Panc1 (cell line): Measurements from ENCODE around the gene AIG1. TPM values are rescaled to one million over a fixed set of nuclear protein-coding genes. Genes with fewer than 3 reads are reported as not detected.

Source experiments
- ATAC-seq: fragments of 200-7000 bp; cut with Tn5 transposase; 2 replicates; pipeline ENCODE4 v1.9.1; 2020; ENCODE audit warnings: mild to moderate bottlenecking, moderate library complexity
- BruUV-seq: library from RNA; stranded (reverse); fragments of 400-500 nt; replicated peaks from 2 replicates; lab custom pipeline; 2021; lab: Mats Ljungman, UMichigan
- CTCF ChIA-PET: fragments of 300-600 bp; sonication (Branson Sonifier 250); formaldehyde crosslinking; loops from one replicate; lab custom pipeline; 2022; ENCODE audit warnings: antibody characterized with exemption; lab: Charles Lee
- POLR2A ChIA-PET: fragments of 300-600 bp; sonication (Branson Sonifier 250); formaldehyde crosslinking; loops from one replicate; lab custom pipeline; 2022; ENCODE audit warnings: antibody characterized with exemption; lab: Charles Lee
- DNase-seq: peaks from one replicate; pipeline ENCODE4 v3.0.0-alpha.2; 2010; ENCODE audit warnings: low read depth, low spot score
- H3K27ac ChIP-seq: 2 replicates; pipeline ENCODE4 v1.5.1; 2011; ENCODE audit warnings: mild to moderate bottlenecking, low read length, inconsistent platforms
- H3K27me3 ChIP-seq: fragments of 200-500 bp; sonication (Bioruptor generic); 2 replicates; pipeline ENCODE4 v1.6.0; 2014; ENCODE audit warnings: low read length, inconsistent platforms; ENCODE audit not compliant: control insufficient read depth, insufficient read depth
- H3K36me3 ChIP-seq: fragments of 200-500 bp; sonication (Bioruptor generic); 2 replicates; pipeline ENCODE4 v1.5.1; 2014; ENCODE audit warnings: inconsistent platforms, mild to moderate bottlenecking, low read length, moderate library complexity; ENCODE audit not compliant: control insufficient read depth, insufficient read depth
- H3K4me1 ChIP-seq: 2 replicates; pipeline ENCODE4 v1.5.1; 2011; ENCODE audit warnings: inconsistent platforms, mild to moderate bottlenecking, low read length, moderate library complexity; ENCODE audit not compliant: control insufficient read depth, insufficient read depth
- H3K4me3 ChIP-seq, 2 experiments: 2 replicates each; pipeline ENCODE4 v1.5.1; 2011 to 2012; ENCODE audit warnings: low read depth in 2 of 2, low read length in 2 of 2, mild to moderate bottlenecking in 2 of 2, inconsistent platforms in 1 of 2, moderate library complexity in 1 of 2
- H3K9me3 ChIP-seq: fragments of 200-500 bp; sonication (Bioruptor generic); 2 replicates; pipeline ENCODE4 v1.5.1; 2014; ENCODE audit warnings: low read depth, mild to moderate bottlenecking, inconsistent platforms, low read length, moderate library complexity; ENCODE audit not compliant: control insufficient read depth, insufficient read depth
- CTCF ChIP-seq: fragments of 450-650 bp; IDR thresholded peaks from 2 replicates; pipeline ENCODE4 v1.5.1; 2017; ENCODE audit warnings: mild to moderate bottlenecking
- POLR2AphosphoS5 ChIP-seq: IDR thresholded peaks from 2 replicates; pipeline ENCODE4 v1.6.1; 2012; ENCODE audit warnings: mild to moderate bottlenecking, low read depth, low read length, moderate library complexity
- REST ChIP-seq, 2 experiments: IDR thresholded peaks; 2 replicates each; pipeline ENCODE4 v1.6.1; 2011 to 2012; ENCODE audit warnings: low read depth in 2 of 2, control low read depth in 1 of 2, low read length in 1 of 2, mild to moderate bottlenecking in 1 of 2, moderate library complexity in 1 of 2; ENCODE audit not compliant: insufficient read depth in 1 of 2
- SIN3A ChIP-seq: IDR thresholded peaks from 2 replicates; pipeline ENCODE4 v1.6.1; 2012; ENCODE audit warnings: low read depth, mild to moderate bottlenecking, low read length, moderate library complexity, borderline replicate concordance; ENCODE audit not compliant: insufficient read depth
- TCF7L2 ChIP-seq: IDR thresholded peaks from 2 replicates; pipeline ENCODE4 v1.6.1; 2011; ENCODE audit warnings: mild to moderate bottlenecking, low read depth, low read length, inconsistent platforms
- in situ Hi-C: cut with HindIII; loops from 2 replicates; pipeline ENCODE4 v1.10.0; 2016; ENCODE audit warnings: low sequenced_read_pairs, low pct_unique_long_range_greater_than_20kb
- intact Hi-C: fragments of 100-400 bp; cut with micrococcal nuclease; formaldehyde crosslinking; loops from one replicate; pipeline ENCODE4 v1.10.0; 2022; ENCODE audit not compliant: unreplicated experiment
- total RNA-seq: library from RNA; stranded (reverse); gene quantifications from one replicate; pipeline ENCODE4 v1.2.1, GENCODE V29; 2021; ENCODE audit not compliant: unreplicated experiment

The AIG1 gene
- total RNA-seq, 1 experiment from 2014 or later: 23.9 TPM

GRCh38 chr6:143248359-143248758 is 187.7 kb downstream of the AIG1 start:
- no peak for DNase-seq
- no peak for TF ChIP-seq REST (IDR thresholded peaks at IDR 0.05; ENCODE audit: insufficient read depth in 1 of 2, low read depth in 2 of 2, low read length in 1 of 2)
- Histone ChIP-seq H3K4me3 (no peak overlapping the region), H3K27me3 (no peaks in the 10 kb centered on the region), H3K36me3 (no peaks in the 10 kb centered on the region), H3K4me1 (no peaks in the 10 kb centered on the region), H3K27ac (no peak overlapping the region), H3K9me3 (no peaks in the 10 kb centered on the region)
- in situ Hi-C loops (no loop called here), intact Hi-C loops (no loop called here)
- POLR2A ChIA-PET: no interaction called here
- no TSS peak for BruUV-seq
- no peak for ATAC-seq
- CTCF ChIA-PET: no interaction called here

GRCh38 chr6:143251288-143251687 is 190.6 kb downstream of the AIG1 start:
- H3K27ac ChIP-seq: no peak overlapping the region
- no peaks in the 10 kb centered on the region for H3K9me3 ChIP-seq
- CTCF ChIA-PET: no interaction called here
- no peak for ATAC-seq
- H3K27me3 ChIP-seq: no peaks in the 10 kb centered on the region
- POLR2A ChIA-PET: interaction anchor here (0.6 kb wide), 1 partner anchor 105 kb away, joined by 3 read pairs; no protein-coding TSS in a partner anchor
- in situ Hi-C loops (no loop called here), intact Hi-C loops (no loop called here)
- DNase-seq: no peak
- no peak overlapping the region for H3K4me3 ChIP-seq
- H3K36me3 ChIP-seq: no peaks in the 10 kb centered on the region
- no TSS peak for BruUV-seq
- TF ChIP-seq REST (IDR thresholded peaks at IDR 0.05; ENCODE audit: insufficient read depth in 1 of 2, low read depth in 2 of 2, low read length in 1 of 2): no peak
- no peak for TF ChIP-seq SIN3A
- no peak for TF ChIP-seq TCF7L2
- no peak for TF ChIP-seq POLR2AphosphoS5
- no peak for TF ChIP-seq CTCF
- H3K4me1 ChIP-seq: no peaks in the 10 kb centered on the region
